ENCODE data around the gene MTCH1.
"Not testable (repeated sequence)": the region's sequence is repeated elsewhere in the genome, so short reads cannot be mapped to it uniquely, and the experiment has no call there.

Gene MTCH1

DNA sequence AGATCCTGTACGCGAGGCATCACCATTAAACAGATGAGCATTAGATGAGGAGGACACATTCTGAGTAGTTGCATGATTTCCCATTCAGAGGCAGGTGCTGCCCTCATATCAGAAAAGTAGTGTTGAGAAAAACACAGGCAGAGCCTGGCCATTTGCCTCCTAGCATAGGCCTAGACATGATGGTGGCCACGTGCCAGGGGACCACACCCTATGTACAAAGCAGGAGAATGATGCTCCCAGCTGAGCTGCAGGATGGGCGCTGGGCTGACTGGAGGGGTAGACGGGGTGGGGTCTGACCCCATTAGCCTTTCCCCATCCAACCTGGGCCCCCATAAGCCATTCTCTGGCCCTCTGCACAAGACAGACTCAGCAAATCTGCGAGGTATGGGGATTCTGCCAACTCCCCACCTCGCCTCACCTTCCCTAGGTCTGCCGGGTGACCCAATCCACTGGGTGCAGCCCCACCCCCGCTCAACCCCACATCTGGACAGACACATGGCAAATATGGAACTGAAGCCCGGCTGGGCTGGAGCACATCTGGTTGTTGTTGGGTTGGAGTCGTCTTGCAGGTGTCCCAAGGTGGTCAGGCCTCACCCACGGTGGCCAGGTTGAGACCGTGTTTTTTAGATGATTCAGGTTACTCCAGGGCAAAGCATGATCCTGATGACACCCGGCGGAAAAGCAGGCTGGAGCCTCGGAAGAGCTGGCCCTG, 17.6 kb downstream of the MTCH1 start:
- no peak for DNase-seq

DNA sequence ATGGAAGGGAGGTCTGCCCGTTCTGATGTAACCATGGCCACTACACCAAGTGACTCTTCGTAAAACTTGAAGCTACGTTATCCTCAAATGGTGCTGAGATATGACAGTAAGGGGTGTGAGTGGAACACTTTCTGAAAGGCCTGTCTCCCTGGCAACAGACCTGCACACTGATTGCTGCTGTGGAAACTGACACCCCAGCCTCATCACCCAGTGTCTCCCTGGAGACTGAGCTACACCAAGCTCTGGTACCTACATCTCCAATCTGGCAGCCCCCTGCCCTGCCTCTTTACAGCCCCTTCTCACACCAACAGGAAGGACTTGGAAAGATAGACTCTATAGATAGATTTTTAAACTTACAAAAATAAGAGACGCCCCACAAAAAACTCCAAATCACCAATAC, 18.2 kb downstream of the MTCH1 start:
- no peak for DNase-seq

DNA sequence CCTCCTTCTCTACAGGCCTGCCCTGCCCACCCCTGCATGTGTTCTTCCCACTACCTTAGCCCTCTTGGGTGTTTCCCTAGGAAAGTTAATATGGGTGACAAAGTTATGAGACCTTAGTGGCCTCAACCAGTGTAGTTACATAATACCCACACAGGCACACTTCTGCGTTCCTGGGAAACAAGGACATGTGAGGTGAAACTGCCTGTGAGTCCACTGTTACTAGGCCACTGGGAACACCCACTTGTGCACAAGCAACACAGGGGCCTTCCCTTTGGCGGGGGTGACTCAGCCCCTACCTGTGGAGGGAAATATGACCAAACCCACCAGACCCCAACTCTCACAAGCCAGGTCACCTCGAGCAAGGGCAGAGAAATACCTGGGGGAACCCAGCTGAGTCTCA, 18.7 kb downstream of the MTCH1 start:
- no peak for DNase-seq

DNA sequence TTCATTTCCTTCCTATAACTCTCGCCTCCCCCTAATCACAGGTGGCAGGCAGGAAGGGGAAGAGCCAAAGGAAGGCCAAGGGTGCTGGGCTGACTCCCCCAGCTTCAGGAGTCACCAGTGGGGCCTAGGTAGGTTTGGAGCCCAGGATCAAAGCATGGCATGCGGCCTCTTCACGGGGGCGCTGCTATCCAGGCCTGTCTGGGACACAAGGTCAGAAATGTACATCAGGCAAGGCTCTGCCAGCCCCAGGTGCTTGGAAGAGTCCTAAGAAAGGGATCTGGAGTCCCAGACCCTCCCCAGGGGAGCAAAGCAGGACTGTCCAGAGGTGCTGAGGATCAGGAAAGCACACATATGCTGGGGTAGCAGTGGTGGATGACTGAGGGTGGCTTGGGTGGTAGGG, 21.1 kb downstream of the MTCH1 start:
- DNase-seq, result no peak

DNA sequence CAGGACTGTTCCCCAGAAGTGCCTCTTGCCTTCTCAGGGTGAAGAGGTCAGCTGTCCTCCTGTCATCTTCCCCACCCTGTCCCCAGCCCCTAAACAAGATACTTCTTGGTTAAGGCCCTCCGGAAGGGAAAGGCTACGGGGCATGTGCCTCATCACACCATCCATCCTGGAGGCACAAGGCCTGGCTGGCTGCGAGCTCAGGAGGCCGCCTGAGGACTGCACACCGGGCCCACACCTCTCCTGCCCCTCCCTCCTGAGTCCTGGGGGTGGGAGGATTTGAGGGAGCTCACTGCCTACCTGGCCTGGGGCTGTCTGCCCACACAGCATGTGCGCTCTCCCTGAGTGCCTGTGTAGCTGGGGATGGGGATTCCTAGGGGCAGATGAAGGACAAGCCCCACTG, 21.6 kb downstream of the MTCH1 start:
- DNase-seq, result no peak

DNA sequence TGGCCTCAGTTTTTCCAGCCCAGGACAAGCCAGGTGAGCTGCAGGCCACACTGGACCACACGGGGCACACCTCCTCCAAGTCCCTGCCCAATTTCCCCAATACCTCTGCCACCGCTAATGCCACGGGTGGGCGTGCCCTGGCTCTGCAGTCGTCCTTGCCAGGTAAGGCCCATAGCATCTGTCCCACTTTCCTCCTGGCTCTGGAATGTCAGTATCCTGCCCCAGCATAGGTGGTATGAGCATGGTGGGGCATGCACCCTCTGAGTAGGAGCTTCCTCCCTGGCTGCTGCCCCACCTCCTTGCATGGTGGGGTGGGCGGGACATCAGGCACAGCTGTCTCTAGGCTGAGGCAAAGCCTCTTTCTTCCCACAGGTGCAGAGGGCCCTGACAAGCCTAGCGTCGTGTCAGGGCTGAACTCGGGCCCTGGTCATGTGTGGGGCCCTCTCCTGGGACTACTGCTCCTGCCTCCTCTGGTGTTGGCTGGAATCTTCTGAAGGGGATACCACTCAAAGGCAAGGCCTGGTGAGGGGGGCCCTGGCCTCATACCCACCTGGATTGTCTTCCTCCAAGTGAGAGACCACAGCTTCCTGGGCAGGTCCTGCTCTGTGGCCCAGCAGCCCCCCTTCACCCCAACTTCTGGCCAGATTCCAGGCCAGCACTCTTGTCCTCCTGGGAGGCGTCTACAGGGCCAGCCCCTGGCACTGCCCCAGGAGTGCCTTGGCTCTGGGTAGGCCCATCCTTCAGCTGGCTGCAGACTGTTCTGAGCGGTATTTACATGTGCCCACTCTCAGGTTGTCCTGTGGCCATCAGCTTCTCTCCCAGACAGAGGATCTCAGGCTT, 22.3 kb downstream of the MTCH1 start:
- DNase-seq, result no peak

DNA sequence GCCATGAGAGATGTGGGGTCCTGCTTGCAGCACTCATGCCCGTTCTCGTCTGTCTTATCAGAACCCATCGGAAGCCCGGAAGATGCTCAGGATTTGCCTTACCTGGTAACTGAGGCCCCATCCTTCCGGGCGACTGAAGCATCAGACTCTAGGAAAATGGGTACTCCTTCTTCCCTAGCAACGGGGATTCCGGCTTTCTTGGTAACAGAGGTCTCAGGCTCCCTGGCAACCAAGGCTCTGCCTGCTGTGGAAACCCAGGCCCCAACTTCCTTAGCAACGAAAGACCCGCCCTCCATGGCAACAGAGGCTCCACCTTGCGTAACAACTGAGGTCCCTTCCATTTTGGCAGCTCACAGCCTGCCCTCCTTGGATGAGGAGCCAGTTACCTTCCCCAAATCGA, 23.1 kb downstream of the MTCH1 start:
- peak; percentile 52 for DNase-seq

DNA sequence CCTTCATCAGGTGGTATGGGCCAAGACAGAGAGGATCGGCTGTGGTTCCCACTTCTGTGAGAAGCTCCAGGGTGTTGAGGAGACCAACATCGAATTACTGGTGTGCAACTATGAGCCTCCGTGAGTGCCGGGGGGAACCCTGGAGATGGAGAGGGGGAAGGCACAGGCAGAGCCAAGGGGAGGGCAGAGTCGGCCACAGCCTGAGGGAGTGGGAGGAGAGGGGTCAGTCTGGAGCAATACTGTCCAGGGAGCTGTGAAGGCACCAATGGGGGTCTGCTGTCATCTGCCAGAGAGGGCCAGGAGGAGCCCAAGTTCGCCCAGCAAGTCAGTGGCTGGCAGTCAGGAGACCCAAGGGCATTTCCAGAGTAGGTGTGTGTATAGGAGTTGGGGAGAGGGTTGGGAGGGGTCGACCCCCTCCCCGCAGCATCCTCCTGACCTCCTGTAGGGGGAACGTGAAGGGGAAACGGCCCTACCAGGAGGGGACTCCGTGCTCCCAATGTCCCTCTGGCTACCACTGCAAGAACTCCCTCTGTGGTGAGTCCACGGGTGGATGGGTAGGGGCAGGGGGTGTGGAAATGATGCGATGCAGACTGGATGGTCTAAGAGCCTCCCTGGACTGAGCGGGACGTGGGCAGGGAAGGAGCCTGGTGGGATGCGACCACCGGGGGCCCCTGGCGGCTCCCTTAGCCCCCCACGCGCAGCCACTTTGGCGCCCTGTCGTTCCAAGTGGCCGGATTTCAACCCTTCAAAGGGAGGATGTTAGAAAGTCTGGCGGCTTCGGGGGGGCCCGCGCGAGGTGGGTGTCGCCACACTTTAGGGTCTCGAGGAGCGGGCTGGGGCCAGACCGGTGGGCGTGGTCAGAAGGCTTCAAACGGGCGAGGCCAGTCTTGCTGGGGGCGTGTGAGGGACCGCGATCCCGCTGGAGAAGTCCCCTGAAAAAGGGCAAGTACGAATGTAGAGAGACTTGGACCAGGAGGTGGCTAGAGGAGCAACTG, 24.3 kb downstream of the MTCH1 start:
- DNase-seq, result no peak

DNA sequence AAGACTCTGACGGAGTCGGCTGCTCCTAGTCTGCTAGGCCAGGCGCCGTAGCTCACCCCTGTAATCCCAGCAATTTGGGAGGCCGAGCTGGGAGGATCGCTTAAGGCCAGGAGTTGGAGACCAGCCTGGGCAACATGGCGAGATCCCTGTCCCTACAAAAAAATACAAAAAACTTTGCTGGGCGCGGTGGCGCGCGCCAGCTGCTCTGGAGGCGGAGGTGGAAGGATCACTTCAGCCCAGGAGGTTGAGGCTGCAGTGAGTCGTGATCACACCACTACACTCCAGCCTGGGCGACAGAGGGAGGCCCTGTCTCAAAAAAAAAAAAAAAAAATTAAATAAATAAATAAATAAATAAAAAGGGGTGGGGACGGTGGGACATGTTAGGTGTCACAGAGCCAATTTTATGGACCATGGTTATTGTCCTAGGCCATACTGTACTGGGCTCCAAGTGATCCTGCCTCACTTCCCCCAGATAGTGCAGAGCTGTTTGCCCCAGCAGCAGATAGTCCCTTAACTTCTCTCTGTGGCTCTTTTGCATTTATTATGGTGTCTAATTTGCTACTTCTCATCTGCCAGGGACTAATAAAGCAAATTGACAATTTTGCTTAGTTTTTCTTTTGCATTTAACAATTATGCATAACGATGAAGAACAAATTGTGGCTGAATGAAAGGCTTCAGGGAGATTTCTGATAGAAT, 26.3 kb downstream of the MTCH1 start:
- no peak for DNase-seq

DNA sequence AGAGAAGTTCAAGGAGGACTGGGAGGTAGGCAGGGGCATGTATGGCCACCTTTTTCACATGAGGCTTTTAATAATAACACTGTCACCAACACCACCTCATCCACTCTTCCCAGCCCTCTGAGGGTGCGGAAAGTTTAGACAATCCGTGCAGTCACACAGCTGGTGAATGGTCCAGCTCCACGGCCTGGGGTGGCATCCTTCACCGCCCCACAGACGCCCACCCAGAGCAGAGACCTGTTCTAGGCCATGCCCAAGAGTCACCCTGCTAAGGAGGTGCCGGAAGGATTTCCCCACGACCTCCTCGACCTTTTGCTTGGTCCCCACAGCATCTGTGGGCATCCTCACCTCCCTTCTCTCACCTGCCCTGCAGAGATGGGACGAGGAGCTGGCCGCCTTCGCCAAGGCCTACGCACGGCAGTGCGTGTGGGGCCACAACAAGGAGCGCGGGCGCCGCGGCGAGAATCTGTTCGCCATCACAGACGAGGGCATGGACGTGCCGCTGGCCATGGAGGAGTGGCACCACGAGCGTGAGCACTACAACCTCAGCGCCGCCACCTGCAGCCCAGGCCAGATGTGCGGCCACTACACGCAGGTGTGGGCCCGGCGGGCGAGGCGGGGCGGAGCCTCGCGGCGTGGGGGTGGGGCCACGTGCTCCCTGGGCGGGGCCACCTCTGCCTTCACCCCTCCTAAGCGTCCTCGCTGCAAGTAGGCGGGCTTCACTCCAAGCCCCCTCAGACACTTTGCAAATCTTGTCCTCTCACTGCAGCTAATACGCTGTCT, 27.0 kb downstream of the MTCH1 start:
- no peak for DNase-seq

DNA sequence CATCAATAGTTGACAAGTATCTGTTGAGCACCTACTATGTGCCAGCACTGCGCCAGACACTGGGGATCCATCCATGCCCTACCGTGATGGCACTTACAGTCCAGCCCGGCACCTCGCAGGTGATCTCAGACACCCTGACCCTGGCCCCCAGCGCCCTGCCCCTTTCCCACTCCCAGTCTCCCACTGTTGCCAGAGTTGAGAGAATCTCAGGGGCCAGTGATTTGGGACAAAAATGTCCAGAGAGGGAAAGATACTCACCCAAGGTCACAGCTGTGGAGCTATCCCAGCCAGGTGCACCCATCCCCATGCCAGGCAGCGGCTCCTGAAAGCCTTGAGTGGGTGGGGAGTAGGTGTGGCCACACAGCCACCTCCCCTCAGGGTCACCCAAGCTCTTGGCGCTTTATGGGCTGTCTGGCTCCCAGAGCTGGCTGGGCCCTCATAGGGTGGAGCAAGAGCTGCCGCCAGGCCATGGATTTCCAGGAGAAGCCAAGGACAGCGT, 28.2 kb downstream of the MTCH1 start:
- no peak for DNase-seq

DNA sequence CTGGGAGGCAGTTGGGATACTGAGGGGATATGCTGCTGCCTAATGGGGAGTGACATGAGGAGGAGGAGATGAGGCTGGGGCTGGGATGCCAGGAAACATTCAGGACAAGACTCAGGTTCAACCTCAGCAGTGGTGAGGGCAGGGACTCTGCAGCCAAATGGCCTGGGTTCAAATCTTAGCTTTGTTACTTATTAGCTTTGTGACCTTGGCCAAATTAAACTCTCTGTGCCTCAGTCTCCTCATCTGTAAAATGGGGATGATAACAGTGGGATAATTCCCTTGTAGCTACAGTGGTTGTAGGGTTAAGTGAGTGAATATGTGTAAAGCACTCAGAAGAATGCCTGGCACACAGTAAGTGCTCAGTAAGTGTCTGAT, 29.6 kb downstream of the MTCH1 start:
- DNase-seq, result no peak

DNA sequence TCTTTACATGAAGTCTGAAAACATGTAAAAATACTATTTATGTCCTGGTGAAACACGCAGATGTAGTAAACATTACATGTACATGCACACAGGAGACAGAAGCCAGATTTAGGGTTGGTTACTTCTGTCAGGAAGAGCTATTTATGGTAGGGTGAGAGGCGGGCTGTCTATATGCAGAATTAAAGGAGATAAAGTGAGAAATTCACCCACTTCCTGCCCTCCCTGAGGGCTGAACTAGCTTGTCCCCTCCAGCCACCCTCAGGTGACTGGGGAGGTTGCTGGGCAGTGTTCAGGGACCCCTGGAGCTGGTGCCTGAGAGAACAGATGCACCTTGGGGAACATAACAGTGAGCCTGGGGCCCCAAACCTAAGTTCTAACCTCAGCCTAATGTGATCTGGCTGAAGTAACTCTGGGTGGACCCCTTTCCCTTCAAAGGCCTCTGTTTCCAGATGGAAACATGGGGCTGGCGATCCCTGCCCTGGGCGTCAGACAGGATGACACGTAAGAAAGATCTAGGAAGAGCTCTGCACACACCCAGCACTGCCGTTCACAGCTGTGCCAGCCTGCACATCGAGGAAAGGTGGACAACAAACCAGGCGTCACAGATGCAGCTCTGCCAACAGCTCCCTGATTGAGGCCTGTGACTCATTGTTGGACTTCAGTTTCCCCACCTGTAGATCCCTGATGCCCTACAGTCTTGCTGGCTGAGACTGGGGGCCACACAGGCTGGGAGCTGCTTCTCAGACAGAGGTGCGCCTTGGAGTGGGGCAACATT, 30.1 kb downstream of the MTCH1 start:
- DNase-seq, result no peak

DNA sequence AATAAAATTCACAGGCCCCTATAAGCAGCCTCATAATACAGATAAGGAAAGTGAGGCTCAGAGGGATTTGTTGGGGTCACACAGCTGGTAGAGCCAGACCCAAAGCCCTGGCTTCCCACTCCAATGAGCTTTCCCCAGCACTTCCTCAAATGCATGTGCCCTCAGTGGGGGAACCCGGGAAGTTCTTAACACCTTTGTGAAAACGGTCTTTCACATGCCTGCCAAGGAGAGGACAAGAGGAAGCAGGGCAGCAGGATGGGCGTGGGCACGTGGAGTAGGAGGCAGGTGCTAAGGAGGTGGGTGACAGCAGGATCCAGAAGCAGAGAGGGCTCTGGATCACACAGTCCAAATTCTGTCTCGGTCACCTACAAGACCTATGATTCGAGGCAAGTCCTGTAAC, 30.9 kb downstream of the MTCH1 start:
- no peak for DNase-seq

DNA sequence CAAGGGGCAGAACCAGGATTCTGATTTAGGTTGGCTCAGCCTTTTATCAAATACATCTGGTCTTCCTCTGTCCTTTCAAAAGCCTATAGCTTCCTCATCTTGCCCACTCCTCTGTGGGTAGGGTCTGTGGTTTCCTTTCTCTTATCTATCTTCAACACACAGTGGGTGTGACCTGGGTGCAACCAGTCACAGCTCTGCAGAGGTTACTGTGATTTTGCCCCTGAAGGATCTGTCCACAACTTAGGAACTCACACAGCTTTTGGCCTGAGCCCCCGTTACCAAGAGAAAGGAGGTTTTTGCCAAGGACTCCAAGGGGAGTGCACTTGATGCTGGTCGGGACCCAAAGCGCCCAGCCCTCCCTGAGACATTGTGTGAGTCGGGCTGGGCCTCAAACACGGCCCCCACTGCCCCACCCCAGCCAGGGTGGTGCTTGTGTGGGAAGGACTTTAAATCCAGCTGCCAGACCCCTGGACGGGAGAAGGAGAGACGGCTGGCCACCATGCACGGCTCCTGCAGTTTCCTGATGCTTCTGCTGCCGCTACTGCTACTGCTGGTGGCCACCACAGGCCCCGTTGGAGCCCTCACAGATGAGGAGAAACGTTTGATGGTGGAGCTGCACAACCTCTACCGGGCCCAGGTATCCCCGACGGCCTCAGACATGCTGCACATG, 31.6 kb downstream of the MTCH1 start, which contains the start of gene PI16:
Gene PI16 (plus strand): TSS at position 477 of the 670 bp plus-strand sequence. CDS start 23 bp downstream, at position 500.
- DNase-seq, result no peak

DNA sequence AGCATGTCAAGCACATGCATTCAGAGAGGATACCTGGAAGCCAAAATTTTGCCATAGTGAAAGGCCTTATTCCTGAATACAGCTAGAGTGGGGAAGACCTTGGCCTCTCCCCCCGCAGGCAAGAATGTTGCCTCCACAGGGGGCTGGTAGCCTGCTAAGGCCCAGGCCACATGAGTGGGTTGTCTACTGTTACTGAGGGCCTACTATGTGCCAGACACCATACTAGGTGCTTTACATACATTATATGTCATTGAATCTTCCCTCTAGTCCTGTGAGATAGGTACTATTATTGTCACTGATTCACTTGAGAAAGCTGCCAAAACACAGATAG, 32.1 kb downstream of the MTCH1 start:
- DNase-seq, result no peak

DNA sequence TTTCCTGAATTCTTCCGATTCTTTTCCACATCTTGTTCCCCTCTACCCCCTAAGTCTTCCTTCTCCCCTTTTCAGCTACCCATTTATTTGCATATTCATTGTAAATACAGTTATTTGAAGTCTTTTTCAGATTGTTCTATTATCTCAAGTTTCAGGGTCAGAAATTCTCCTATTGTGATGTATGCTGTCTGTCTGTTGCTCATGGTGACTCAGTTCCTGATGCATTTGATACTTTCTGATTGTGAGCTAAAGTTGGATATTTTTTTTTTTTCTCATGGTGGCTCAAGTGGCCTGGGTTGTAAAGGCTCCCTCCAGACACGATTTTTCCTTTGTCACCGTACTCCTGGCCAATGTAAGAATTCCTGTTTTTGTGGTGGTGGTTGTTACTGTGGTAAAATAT, 36.4 kb downstream of the MTCH1 start:
- DNase-seq, result no peak

DNA sequence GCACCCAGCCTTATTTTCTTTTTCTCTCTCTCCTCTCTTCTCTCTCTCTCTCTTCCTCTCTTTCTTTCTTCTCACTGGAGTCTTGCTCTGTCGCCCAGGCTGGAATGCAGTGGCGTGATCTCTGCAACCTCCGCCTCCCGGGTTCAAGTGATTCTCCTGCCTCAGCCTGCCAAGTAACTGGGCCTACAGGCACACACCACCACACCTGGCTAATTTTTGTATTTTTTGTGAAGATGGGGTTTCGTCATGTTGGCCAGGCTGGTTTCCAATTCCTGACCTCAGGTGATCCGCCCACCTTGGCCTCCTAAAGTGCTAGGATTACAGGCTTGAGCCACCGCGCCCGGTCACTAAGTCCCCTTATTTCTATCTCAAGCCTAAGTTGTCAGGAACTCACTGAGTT, 36.9 kb downstream of the MTCH1 start:
- not testable (repeated sequence) for DNase-seq

DNA sequence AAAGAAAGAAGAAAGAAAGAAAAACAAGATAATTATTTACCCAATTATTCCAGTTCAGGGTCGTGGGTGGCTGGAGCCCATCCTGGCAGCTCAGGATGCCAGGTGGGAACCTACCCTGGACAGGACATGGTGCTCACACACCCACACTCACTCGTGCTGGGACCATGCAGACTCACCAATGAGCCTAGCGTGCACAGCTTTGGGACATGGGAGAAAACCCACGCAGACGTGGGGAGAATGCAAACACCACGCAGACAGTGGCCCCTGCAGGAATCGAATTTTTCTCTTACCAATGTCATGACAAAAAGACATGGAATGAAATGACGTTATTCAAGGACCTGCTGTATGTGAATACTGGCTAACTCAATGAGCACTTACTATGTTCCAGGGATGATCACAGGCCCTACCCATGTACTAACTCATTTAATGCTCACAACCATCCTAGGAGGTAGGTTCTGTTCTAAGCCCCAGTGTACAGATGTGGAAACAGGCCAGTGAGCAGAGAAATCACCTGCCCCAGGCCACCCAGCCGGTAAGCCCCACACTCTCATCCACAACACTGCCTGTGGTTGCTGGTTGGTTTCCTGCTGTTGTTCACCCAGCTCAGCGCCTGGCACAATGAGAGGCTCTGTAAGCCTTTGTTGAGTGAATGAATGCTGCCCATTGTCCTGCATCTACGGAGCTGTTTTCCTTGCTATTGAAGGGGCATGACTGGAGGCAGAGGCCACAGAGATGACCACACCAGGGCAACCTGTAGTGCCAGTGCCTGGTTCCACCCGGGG, 38.2 kb downstream of the MTCH1 start:
- no peak for DNase-seq
